ENCODE results near the gene TTI1. TPM values are rescaled to one million over a fixed set of nuclear protein-coding genes. Genes with fewer than 3 reads are reported as not detected.

The TTI1 gene
- total RNA-seq, 4 donors from 2014 or later = 4.5 to 19.5 (median 9.4) TPM

DNA sequence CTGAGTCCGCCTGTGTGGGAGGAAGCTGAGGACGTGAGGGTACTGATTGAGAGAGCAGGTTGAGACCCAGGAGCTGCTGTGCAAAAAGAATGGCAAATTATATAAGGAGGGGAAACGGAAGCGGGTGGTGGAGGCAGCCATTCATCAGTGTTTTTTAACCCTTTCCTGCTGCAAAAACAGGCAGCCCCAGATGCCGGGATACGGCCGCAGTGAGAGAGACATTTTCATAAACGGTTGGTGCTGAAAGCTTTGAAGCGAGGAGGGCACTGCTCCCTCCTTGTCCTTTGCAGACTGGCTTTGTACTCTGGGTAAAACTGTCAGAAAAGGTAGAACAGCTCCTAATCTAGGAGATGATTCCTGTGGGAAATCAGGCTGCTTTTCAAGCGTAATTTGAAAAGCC is 56.4 kb downstream of the TTI1 start:
- WGBS, 2 donors (ENCODE audit: low coverage in 1 of 2) = 65 to 90% methylated on average over 3 to 10 of the region's 10 CpGs
- DNase-seq = no peak
- in situ Hi-C loops (cut with MboI; ENCODE audit: low pct_ligation_motif_present in 1 of 4, low pct_unique_long_range_greater_than_20kb in 1 of 4, low sequenced_read_pairs in 3 of 4) (loop anchor here in 2 of 4 donors (25.0 kb wide), 1 partner anchor 415 kb away; no protein-coding TSS in a partner anchor), intact Hi-C loops (cut with DNase I; ENCODE audit: low total_unique reads) (no loop called here)
- peaks cover 0 to 3% (median 0%) of the 10 kb centered on the region in 4 donors for H3K36me3 ChIP-seq
- H3K9me3 ChIP-seq = no peaks in the 10 kb centered on the region
- TF ChIP-seq EP300 (IDR thresholded peaks at IDR 0.05; ENCODE audit: low read depth) (no peak), POLR2AphosphoS5 (IDR thresholded peaks at IDR 0.05) (no peak), POLR2A (IDR thresholded peaks at IDR 0.05) (no peak)
- TF ChIP-seq, protein P1, sequence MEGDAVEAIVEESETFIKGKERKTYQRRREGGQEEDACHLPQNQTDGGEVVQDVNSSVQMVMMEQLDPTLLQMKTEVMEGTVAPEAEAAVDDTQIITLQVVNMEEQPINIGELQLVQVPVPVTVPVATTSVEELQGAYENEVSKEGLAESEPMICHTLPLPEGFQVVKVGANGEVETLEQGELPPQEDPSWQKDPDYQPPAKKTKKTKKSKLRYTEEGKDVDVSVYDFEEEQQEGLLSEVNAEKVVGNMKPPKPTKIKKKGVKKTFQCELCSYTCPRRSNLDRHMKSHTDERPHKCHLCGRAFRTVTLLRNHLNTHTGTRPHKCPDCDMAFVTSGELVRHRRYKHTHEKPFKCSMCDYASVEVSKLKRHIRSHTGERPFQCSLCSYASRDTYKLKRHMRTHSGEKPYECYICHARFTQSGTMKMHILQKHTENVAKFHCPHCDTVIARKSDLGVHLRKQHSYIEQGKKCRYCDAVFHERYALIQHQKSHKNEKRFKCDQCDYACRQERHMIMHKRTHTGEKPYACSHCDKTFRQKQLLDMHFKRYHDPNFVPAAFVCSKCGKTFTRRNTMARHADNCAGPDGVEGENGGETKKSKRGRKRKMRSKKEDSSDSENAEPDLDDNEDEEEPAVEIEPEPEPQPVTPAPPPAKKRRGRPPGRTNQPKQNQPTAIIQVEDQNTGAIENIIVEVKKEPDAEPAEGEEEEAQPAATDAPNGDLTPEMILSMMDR (IDR thresholded peaks at IDR 0.05) = no peak
- no peak overlapping the region for H3K27ac ChIP-seq
- H3K4me3 ChIP-seq = no peak overlapping the region
- H3K4me1 ChIP-seq = no peaks in the 10 kb centered on the region
- H3K27me3 ChIP-seq = no peaks in the 10 kb centered on the region

DNA sequence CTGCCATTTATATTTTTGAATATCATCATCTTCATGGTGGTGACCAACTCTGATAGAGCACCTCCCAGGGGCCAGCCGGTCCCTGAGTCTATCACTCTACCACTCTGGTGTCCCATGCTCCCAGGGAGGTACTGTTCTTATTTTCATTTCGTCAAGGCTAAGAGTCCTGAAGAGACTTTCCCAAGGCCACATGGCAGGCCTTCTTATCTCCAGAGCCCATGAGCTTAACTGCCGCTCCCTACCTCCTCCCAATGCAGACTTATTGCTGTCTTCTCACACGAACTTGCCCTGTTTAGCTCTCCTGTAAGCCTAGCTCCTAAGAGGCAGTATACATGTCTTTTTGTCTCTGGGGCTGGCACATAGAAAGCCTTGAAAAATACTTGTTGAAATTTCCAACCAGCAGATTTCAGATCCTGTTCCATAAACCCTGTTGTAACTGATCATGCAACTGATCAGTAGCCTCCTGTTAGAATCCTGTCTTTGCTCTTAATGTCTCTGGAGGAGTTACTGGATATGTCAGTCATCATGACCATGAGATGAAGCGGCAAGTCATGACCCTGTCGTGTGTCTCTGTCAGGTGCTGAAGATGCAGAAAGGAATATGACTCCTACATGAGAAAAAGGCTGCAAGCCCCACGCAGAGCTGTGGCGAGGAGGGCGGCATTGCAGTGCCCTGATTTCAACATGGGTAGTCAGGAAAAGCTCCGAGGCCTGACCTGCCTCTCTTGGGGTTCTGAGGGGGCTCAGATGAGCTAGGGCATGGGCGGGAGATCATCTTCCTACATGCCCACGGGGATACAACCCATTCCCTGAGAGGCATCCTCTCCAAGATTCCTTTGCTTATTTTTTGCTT is 60.0 kb downstream of the TTI1 start:
- Histone ChIP-seq H3K36me3 (no peaks in the 10 kb centered on the region), H3K27me3 (no peaks in the 10 kb centered on the region), H3K9me3 (no peaks in the 10 kb centered on the region), H3K4me3 (no peak overlapping the region), H3K4me1 (no peaks in the 10 kb centered on the region), H3K27ac (no peak overlapping the region)
- in situ Hi-C loops (cut with MboI; ENCODE audit: low pct_ligation_motif_present in 1 of 4, low pct_unique_long_range_greater_than_20kb in 1 of 4, low sequenced_read_pairs in 3 of 4) = no loop called here
- TF ChIP-seq POLR2AphosphoS5 (IDR thresholded peaks at IDR 0.05) = no peak
- TF ChIP-seq, protein P1 (IDR thresholded peaks at IDR 0.05) = no peak
- TF ChIP-seq POLR2A (IDR thresholded peaks at IDR 0.05) = no peak
- no peak for TF ChIP-seq EP300 (IDR thresholded peaks at IDR 0.05; ENCODE audit: low read depth)
- intact Hi-C loops (cut with DNase I; ENCODE audit: low total_unique reads) = no loop called here
- 89 to 93% methylated on average over 5 to 12 of the region's 12 CpGs for WGBS, 2 donors (ENCODE audit: low coverage in 1 of 2)
- DNase-seq = no peak

DNA sequence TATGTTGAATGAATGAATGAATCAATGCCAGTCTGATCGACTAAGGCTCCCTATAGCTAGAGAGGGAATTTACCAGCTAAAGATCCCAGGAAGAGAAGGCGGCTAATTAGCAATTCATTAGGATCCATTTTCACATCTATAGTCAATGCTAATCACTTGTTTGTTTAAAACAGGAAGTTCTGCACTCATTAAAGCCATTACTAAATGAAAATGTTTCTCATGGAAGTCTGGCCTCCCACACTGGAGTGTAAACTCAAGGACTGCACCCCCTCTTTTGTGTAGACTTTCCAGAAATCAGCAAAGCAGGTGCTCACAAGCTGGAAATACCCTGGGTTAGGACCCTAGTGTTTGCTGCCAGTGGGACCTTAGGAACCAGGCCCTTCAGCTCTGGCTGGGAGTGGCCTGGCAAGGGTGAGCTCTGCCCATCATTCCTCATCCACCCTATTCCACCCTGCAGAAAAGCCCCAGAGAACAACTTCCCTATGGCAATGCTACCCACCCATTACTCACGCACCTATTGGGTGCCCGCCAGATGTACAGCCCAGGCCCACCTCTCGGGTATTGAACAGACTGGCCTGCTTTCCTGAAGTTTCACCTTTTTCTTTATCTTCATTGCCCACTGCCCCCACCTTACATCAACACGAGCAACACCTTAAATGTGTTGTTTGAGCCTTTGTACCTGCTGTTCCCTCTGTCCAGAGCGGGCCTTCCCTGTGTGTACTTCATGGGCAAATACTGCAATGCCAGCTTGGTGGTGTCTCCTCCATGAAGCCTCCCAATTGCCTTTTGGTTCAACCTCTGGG is 60.8 kb downstream of the TTI1 start:
- 84 to 90% methylated on average over 4 to 7 of the region's 7 CpGs for WGBS, 2 donors (ENCODE audit: low coverage in 1 of 2)
- intact Hi-C loops (cut with DNase I; ENCODE audit: low total_unique reads) = no loop called here

More for the DNA sequence above, 60.8 kb downstream of the TTI1 start:
- TF ChIP-seq EP300 (IDR thresholded peaks at IDR 0.05; ENCODE audit: low read depth) (no peak), POLR2AphosphoS5 (IDR thresholded peaks at IDR 0.05) (no peak), POLR2A (IDR thresholded peaks at IDR 0.05) (no peak)
- TF ChIP-seq, protein P1 (IDR thresholded peaks at IDR 0.05) = no peak
- Histone ChIP-seq H3K36me3 (no peaks in the 10 kb centered on the region), H3K27me3 (no peaks in the 10 kb centered on the region), H3K27ac (no peak overlapping the region), H3K9me3 (no peaks in the 10 kb centered on the region), H3K4me3 (no peak overlapping the region), H3K4me1 (no peaks in the 10 kb centered on the region)
- DNase-seq = no peak
- in situ Hi-C loops (cut with MboI; ENCODE audit: low pct_ligation_motif_present in 1 of 4, low pct_unique_long_range_greater_than_20kb in 1 of 4, low sequenced_read_pairs in 3 of 4) = no loop called here
